ENCODE measurements around the gene CREB3L4.
A peak's percentile ranks its signal among the peaks of the same experiment; 100 is the strongest.

The CREB3L4 gene, protein sequence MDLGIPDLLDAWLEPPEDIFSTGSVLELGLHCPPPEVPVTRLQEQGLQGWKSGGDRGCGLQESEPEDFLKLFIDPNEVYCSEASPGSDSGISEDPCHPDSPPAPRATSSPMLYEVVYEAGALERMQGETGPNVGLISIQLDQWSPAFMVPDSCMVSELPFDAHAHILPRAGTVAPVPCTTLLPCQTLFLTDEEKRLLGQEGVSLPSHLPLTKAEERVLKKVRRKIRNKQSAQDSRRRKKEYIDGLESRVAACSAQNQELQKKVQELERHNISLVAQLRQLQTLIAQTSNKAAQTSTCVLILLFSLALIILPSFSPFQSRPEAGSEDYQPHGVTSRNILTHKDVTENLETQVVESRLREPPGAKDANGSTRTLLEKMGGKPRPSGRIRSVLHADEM

DNA sequence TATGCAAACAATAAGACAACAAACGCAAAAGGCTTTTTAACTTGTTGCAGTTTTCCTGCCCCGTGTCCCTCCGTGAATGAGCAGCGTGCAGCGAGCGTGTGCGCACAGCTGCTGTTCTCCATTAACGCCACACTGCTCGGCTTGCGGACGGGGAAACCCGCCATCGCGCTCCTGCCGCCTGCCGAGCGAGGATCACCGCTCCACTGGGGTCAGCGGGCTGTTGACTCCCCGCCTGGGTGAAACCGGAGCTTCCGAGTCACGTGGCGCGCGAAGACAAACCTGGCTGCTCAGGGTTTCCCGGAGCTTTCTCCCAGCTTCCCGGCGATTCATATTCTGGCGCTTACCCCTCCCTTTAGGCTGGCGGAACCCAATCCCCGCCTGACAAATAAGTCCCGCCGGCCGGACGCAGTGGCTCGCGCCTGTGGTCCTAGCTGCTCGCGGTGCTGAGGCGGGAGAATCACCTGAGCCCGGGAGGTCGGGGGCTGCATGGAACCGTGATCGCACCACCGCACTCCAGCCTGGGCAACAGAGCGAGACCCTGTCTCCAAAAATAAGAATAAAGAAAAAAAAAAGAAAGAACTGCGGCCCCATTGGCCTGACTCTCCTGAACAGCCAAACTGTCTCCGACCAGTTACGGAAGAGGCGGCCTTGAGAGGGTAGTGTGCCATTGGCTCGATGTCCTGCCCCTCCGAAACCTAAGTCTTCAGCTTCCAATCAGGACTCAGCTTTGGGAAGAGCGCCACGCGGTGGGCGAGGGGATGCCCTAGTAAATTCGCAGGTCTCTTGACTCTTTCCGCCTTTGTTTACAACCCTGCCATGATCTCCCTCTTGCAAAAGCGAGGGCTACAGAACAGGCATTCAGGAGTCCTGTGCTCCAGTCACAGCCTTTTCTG, at the start of gene CREB3L4:
CREB3L4 (plus strand) TSS at position 796 of the 893 bp plus-strand sequence. CDS start 624 bp downstream, outside the sequence.
- DNase-seq (ENCODE audit: low read depth) = peak; percentile 79

DNA sequence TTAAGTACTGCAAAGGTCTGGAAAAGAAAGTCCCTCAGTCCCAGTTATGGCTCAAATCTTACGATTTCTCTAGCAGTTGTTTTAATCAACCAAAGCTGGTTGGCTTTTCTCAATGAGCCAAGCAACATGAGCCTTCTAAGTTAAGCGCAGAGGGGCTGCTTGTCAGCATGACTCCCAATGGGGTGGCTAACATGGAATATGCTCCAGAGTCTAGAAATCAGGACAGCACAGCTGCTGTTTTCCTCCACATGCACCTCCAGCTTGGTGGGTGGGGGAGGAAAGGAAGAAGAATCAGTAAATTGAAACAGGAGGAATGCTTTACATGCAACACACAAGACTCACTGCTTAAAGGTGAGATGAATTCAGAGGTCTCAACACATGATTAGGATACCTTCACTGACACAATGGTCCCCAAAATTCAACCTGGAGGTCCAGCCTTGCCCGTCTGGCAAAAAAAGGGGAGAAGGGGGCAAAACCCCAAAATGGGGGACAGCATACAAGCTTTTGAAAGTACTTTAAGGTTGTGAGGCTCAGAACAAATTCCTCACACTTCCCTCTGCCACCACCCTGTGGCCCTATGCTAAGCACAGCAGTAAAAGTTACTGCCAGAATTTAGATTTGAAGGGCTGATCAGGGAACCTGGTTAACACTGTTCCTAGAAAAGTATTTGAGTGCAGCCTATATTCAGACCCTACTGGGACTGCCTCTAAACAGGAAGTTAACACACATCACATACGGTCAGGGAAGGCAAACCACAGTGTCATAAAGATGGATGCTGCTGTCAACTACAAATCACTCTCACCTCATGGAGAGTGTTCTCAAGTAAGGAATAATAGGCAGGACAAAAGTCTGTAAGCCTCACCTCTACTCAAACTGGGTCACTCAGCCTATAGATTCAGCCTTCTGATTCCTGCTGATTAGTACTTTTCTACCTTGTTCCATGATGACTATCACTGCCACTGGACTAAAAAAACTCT, 47.5 kb upstream of the CREB3L4 start:
- DNase-seq (ENCODE audit: low read depth) = no peak

DNA sequence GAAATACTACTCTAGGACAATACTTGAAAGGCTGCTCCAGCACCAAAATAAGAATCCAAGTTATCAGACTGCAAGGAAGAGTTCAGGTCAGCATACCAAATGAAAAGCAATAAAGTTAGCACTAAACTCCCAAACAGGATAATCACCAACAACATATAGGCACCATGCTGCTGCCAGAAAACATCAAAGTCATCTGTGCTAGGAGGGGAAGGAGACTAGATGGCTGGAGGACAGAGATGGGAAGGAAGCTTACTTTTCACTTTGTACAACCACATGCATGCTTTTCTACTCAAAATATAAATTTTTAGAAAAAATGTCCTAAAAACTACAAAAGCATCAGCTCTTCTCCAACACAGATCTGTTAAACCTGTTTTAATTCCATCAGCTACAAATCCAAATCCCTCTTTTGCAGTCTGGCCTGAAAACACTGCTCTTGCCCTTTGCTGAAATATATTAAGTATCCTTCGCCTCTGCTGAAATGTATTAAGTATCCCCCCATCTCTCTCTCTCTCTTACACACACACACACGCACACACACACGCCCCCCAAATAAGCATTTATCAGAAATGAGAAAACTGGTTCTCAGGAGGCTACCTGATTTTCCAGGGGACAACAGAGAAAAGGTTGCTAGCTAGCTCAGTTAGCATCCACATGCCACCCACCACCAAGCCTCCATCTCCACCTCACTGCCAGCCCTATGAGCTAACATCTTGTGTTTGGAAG, 46.5 kb upstream of the CREB3L4 start:
- no peak for DNase-seq (ENCODE audit: low read depth)

DNA sequence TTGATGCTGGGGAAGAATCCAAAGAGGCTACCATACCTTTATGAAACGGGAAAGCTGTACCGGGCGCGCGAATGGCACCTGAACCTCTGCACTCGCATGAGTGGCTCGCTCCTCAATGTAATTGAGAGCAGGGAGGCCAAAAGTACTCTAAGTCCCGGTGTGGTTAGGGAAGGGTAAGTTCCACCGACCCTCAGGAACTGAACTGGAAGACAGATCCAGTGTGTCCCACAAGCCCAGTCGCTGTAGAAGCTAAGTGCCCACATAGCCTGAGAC, 46.0 kb upstream of the CREB3L4 start:
- DNase-seq (ENCODE audit: low read depth) = no peak

DNA sequence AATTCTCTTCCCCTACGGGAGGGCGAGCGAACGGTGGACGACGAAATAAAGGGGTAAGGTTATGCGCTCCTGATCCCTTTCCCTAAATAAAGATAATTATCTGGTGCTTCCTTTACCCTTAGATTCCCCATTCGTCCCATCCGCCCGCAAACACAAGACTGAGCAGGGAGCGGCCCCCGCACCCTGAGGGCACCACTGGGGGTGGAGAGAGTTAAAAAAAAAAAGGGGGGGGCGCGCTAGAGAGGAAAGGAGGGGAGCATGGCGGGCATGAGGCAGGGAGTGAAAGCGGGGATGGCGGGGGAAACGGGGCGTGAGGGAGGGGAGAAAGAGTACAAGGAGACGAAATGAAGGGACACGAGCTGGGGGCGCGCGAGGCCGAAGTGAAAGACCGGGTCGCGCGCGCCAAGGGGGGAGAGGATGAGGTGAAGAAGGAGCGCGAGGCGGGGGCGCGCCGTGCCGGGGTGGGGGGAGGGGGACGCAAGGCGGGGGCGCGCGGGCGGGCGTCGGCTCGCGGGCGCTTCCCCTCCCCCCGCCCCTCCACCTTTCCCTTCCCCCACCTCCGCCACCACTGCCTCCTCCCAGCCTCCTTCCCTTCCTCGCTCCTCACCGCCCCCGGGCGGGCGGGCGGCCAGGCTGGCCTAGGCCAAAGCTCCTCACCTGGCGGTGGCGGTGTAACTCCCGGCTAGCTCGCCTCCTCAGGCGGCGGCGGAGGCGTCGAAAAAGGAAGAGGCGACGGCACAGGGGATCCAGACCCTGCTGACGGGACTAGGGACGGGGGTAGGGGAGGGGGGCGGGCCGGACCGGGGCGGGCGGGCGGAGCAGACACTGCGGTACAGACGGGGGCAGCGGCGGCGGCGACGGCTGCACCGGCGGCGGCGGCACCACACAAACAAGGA, 45.4 kb upstream of the CREB3L4 start:
- peak; percentile 56 for DNase-seq (ENCODE audit: low read depth)

DNA sequence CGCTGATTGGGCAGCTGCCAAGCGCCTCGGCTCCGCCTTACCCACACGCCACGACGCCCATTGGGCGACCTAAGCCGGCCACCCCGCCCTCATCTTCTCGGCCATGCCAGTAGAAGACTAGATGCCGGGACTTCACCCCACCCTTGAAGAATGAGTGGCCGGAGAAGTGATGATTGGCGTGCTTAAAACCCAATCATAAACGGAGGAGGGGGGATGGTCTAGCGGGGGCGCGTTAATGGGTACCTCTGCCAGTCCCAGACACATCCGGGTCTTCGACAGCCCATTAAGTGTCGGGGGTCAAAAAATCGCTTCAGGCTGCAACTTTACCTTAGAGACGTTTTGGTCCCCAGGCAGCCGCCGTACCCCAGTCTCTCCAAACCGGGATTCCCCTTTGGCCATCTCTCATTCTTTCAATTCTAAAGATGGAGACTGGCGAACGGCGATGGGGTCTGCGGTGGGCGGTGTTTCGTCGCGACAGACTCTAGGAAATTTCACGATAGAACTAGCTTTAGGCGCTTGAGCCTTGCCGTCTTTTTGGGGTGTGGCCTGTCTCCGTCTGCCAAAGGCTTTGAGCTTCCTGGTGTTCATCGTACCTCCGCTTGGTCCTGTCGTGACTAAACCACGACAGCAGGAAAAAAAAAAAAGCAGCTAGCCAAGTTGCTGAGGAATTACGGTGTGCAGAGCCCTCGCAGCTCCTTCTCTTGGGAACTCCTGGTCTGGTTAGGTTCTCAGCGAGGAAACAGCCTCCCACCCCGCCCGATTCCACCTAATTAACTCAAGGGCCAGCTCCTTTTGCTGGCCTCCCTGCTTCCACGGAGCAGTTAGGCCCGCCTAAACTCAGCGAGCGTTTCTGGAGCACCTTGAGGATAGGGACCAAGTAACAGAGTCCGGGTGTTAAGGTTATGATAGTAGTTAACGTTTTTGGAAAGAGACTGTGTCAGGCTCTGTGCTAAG, 44.5 kb upstream of the CREB3L4 start, which contains the start of gene GATAD2B:
GATAD2B (minus strand) TSS at position 1 of the 954 bp plus-strand sequence. CDS start 94,625 bp downstream, outside the sequence.
- DNase-seq (ENCODE audit: low read depth) = peak; percentile 98

DNA sequence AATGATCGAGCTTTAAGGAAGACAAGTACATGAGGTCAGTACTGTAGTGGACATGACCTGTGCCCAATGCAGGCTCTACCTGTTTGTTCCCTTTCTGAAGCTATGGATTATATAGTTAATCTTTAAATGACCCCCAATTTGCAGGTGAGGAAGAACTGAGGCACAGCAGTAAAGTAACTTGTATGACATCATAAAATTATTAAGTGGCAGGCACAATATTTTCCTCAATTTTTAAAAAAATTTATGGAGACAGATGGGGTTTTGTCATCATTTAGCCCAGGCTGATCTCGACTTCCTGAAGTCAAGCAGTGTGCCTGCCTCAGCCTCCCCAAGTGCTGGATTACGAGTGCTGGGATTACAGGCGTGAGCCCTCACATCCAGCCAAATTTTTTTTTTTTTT, 41.3 kb upstream of the CREB3L4 start:
- no peak for DNase-seq (ENCODE audit: low read depth)

DNA sequence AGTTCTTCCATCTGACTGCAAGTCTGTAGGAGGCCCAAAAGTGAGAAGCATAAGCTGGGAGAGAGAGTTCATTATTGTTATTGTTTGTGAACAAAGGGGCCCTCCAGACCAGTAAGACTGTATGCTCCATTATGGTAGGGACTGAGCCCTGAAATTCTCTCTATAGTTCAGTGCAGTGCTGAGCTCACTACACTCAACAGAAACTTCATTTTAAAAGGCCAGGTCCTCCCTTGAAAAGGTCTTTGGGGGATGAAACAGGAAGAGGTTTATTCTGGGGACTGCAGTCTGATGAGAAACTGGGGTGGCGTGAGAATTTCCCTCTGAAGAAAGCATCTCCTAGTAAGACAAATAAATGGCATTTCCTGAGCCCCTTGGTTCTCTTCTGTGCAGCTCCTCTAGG, 39.5 kb upstream of the CREB3L4 start:
- DNase-seq (ENCODE audit: low read depth) = no peak

DNA sequence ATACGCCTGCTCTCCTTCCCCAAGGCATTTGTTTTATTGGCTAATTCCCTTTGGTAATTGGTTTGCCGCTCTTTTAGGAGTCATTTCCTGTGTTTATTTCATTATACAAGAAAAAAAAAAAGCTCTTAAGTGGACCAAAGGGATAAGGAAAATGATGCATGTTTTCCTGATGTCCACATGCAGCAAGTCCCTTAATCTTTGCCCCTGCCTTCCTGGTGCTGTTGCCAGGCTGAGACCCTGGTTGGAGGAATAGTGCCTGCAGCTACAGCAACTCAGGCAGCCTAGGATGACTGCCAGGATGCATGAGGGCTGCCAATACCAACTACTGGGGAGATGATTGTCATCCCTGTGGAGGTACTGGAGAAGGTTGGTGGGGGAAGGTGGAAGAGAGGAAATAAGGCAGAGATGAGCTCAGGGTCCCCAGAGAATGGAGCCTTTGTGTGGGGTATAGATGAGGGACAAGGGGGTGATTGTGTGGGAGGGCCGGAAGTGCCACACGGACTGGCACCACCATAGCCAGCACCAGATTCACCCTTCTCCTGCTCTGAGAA, 38.8 kb upstream of the CREB3L4 start:
- no peak for DNase-seq (ENCODE audit: low read depth)

DNA sequence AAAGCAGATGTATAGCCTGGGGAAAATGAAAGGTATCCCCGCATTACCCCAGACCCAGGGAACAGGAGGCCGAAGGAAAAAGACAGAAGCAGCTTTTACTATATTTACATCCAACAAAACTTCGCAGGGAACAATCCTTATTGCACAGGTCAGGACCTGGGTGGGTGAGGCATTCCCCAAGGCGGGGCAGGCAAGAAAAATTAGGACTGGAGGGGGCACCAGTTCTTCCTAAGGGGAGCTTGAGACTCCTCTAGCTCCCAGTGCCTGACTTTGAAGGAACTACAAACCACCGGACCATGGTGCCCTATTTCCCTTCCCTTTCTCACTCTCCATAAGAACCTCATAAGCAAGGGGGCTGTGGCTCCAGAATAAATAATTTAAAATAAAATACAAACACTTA, 38.3 kb upstream of the CREB3L4 start:
- DNase-seq (ENCODE audit: low read depth) = no peak

DNA sequence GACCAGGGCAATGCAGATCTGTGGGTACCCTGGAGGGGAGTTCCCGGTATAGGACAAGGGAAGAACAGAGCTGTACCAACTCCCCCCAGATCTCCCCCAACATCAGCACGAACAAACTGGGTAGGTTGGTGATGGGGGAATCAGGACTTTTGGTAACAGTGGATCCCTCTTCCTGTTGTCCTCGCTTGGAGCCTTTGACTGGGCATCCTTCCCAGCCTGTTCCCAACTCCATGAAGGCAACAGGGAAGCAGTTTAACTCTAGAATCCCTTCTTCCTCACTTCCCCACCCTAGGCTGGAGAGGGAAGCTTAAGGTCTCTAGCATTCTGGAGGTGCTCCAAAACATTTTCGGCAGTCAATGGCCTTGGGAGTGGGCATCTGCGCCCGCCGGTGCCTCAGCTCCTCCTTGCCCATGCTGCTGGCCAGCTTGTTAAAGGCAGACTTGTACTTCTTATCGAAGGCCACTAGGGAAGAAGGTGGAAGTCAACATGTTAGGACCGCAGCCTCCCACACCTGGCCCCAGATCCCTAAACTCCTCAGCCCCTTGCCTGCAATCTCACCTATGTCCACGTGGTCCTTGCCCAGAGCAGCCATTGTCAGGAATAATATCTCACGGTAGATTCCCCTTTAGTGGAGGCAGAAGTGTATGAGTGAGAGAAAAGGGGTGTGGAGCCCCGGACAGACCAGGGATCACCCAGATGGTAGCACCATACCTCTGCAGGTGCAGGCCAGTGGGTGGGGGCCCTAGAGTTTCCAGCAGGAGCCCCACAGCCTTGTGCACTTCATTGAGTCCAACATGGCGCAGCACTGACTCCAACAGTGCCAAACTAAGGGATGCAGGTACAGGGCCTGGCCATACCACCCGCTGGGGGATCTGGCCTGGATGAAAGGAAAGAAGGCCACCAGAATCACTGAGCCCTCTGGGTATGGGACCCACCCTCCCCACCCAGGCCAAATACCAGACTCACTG, 37.4 kb upstream of the CREB3L4 start:
- DNase-seq (ENCODE audit: low read depth) = no peak

DNA sequence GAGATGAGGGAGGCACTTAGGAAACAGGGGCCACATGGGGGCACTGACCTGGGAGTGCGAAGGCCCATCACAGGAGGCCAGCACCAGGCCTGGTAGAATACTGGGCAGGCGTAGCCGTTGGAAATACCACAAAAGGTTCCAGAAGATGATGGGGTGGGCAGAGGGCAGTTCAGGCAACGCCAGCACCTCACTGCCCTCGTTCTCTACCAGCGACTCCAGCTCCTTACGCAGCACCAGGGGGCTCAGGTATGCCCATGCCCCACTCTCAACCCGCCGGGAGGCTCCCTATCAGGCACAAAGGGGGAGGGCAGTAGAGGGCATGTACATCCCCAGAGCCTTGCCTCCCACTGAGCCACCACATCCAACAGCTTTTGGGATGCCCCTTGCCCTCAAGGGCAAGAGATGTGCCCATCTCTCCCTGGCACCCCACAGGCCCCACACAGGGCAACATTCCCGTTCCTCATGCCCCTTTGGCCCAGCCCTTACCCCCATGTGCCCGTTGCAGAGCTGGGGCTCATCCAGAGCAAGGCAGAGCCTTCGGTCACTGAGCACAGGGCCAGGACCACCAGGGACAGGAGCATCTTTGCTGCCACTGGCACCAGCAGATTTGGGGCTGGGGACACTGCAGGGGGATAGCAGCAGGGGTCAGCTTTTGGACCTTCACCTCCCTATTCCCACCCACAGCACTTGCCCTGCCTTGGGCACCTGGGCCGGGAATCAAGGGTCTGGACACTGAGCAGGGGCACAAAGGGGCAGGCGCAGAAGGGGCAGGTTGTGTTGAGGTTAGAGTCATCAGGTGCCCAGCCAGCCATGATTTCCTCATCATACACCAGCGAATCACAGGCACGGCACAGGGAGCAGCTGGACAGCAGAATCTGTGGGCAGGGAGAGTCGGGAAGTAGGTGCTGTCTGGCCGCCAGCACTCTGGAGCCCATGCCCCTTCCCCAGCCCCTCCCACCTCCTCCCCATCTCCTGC, 35.3 kb upstream of the CREB3L4 start:
- DNase-seq (ENCODE audit: low read depth) = no peak

DNA sequence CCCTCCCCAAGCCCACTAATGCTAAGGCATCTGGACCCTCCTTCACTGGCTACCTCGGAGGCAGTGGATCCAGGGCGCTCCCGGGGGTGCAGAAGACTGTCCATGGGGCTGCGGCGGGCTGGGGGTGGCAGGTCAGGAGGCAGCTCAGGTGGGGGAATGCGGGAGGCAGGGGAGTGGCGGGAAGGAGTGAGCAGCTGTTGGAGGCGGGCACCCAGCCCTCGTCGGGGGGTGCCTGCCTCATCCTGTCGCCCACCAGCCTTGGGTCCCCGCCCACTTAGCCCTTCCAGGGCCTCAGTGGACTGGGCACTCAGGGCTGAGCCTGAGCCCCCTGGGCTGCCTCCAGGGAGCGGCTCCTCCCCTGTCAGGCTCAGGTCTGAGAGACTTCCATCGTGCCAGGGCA, 34.3 kb upstream of the CREB3L4 start:
- no peak for DNase-seq (ENCODE audit: low read depth)

DNA sequence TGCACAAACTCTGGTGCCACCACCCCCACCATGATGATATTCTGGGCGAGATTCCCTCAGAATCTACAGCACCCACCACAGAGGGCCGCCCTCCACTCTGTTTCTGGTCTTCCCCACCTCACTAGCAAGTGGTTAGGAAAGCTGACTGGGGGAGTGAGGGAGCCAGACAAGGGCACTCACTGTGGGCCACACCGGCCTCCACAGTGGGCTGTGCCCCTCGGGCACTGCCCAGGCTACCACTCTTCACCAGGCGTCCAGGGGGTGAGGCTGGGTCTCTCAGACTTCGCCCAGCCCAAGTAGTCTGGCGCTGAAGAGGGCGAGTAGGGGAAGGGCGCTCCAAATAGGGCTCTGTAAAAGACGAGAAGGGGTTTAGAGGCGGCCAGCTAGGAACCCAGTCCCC, 33.7 kb upstream of the CREB3L4 start:
- DNase-seq (ENCODE audit: low read depth) = no peak

DNA sequence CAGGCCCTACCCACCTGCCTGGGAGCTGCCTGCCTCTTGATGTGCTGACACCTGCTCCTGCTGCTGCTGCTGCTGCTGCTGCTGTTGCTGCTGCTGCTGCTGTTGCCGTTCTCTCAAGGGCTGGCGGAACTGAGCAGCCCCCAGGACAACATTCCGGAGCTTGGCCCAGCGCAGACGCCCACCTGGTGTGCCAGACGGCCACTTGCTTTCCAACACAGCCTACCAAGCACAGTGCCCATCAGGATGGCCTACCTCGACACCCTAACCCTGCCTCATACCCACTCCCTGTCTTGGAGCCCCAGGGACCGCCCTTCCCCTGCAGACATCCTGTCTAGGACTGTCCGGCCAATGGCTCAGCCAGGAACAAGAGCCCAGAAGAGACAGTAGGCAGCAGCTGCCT, 33.0 kb upstream of the CREB3L4 start:
- no peak for DNase-seq (ENCODE audit: low read depth)

DNA sequence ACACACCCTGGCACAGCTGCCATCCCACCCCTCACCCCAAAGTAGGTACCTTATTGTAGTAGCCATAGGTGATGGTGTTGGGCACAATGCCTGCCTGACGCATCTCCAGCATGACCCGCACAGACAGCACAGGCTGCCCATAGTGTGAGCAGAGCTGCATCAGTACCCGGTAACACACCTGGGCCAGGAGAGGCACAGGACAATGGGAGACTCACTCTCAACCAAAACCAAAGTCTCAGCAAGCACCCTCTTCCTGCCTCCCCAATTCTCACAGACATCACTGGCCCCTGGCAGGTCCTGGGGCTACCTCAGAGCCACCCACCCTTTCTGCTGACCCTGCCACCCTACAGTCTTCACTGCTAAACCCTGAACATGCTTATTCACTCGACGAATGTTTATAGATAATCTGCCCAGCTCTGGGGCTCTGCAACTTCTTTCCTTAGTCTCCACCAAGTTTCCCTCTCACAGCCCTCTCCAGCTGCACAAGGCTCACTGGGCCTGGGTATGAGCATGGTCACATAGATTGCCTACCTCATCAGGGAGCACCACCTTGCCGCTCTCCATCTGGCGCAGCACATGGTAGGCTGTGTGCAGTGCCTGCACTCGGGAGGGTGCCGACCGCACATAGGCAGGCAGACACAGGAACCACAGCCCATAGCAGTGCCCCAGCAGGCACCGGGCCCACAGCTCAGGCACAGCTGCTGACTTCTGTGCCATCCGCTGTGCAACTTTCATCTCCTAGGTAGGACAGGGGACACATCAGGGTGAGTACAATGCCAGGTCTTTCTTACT, 31.5 kb upstream of the CREB3L4 start:
- DNase-seq (ENCODE audit: low read depth) = no peak

All from activated T-cell treated with anti-CD3 and anti-CD28 coated beads for 24 hours (primary cell).